Measurements from ENCODE around the gene NFIC.

The NFIC gene

GRCh38 chr19:3471954-3472655, 105.7 kb downstream of the NFIC start:
- WGBS: 66% methylated on average over 13 of the region's 24 CpGs
- Histone ChIP-seq H2BK12ac (ENCODE audit: low read length in 2 of 2) (no peak overlapping the region), H3K4me3 (ENCODE audit: insufficient read depth in 1 of 2, low read depth in 1 of 2, low read length in 2 of 2) (no peak overlapping the region), H3K4ac (ENCODE audit: low read depth in 1 of 2, low read length in 2 of 2) (no peak overlapping the region), H3K9ac (ENCODE audit: low read length) (peak overlapping the region; percentile 58), H3K36me3 (ENCODE audit: control insufficient read depth in 1 of 2, insufficient read depth in 2 of 2, low read depth in 1 of 2, low read length in 2 of 2) (peaks cover 3 to 10% of the 10 kb centered on the region in 2 experiments), H2AK5ac (ENCODE audit: low read length, severe bottlenecking) (no peak overlapping the region), H3K4me2 (ENCODE audit: low read length, poor library complexity, severe bottlenecking) (no peak overlapping the region), H3K27ac (ENCODE audit: low read length, poor library complexity, severe bottlenecking) (no peak overlapping the region), H2BK120ac (ENCODE audit: low read depth, low read length) (no peak overlapping the region), H3K18ac (ENCODE audit: low read depth in 1 of 2, low read length in 2 of 2) (no peak overlapping the region), H4K8ac (ENCODE audit: low read length) (peak overlapping the region; percentile 15), H3K79me1 (replicated peaks; ENCODE audit: low read length, poor library complexity, severe bottlenecking) (no peaks in the 10 kb centered on the region), H3K23ac (ENCODE audit: low read length in 2 of 2) (no peak overlapping the region), H3K14ac (ENCODE audit: low read length in 2 of 2) (no peak overlapping the region), H2BK15ac (ENCODE audit: low read depth, poor library complexity, severe bottlenecking) (peak overlapping the region; percentile 2), H2AFZ (ENCODE audit: low read depth, low read length) (no peak overlapping the region), H3K27me3 (ENCODE audit: control insufficient read depth in 1 of 2, insufficient read depth in 1 of 2, low read length in 2 of 2) (peaks cover 21 to 34% of the 10 kb centered on the region in 2 experiments), H2BK5ac (ENCODE audit: low read depth, low read length, poor library complexity, severe bottlenecking) (no peak overlapping the region), H3K4me1 (ENCODE audit: control insufficient read depth, insufficient read depth, low read depth, low read length) (no peaks in the 10 kb centered on the region), H4K91ac (ENCODE audit: low read length) (no peak overlapping the region), H3K9me3 (ENCODE audit: control insufficient read depth, low read length) (no peaks in the 10 kb centered on the region)
- peak; percentile 32 for DNase-seq

GRCh38 chr19:3474010-3474409, 107.6 kb downstream of the NFIC start:
- Histone ChIP-seq H3K9me3 (ENCODE audit: control insufficient read depth, low read length) (no peaks in the 10 kb centered on the region), H3K4me1 (ENCODE audit: control insufficient read depth, insufficient read depth, low read depth, low read length) (no peaks in the 10 kb centered on the region), H3K27ac (ENCODE audit: low read length, poor library complexity, severe bottlenecking) (no peak overlapping the region), H3K4me2 (ENCODE audit: low read length, poor library complexity, severe bottlenecking) (no peak overlapping the region), H3K9ac (ENCODE audit: low read length) (no peak overlapping the region), H3K14ac (ENCODE audit: low read length in 2 of 2) (no peak overlapping the region), H3K23ac (ENCODE audit: low read length in 2 of 2) (no peak overlapping the region), H2AK5ac (ENCODE audit: low read length, severe bottlenecking) (no peak overlapping the region), H4K8ac (ENCODE audit: low read length) (no peak overlapping the region), H3K36me3 (ENCODE audit: control insufficient read depth in 1 of 2, insufficient read depth in 2 of 2, low read depth in 1 of 2, low read length in 2 of 2) (no peaks in the 10 kb centered on the region), H3K4me3 (ENCODE audit: insufficient read depth in 1 of 2, low read depth in 1 of 2, low read length in 2 of 2) (no peak overlapping the region), H3K79me1 (replicated peaks; ENCODE audit: low read length, poor library complexity, severe bottlenecking) (no peaks in the 10 kb centered on the region), H4K91ac (ENCODE audit: low read length) (no peak overlapping the region), H2AFZ (ENCODE audit: low read depth, low read length) (no peak overlapping the region), H2BK120ac (ENCODE audit: low read depth, low read length) (no peak overlapping the region), H2BK12ac (ENCODE audit: low read length in 2 of 2) (no peak overlapping the region), H3K18ac (ENCODE audit: low read depth in 1 of 2, low read length in 2 of 2) (no peak overlapping the region), H3K27me3 (ENCODE audit: control insufficient read depth in 1 of 2, insufficient read depth in 1 of 2, low read length in 2 of 2) (peaks cover 32 to 43% of the 10 kb centered on the region in 2 experiments), H2BK15ac (ENCODE audit: low read depth, poor library complexity, severe bottlenecking) (no peak overlapping the region), H2BK5ac (ENCODE audit: low read depth, low read length, poor library complexity, severe bottlenecking) (no peak overlapping the region), H3K4ac (ENCODE audit: low read depth in 1 of 2, low read length in 2 of 2) (no peak overlapping the region)
- WGBS: 87% methylated on average over 8 of the region's 8 CpGs
- DNase-seq: no peak

- Histone ChIP-seq H3K27ac (ENCODE audit: low read length, poor library complexity, severe bottlenecking) (no peak overlapping the region), H3K79me1 (replicated peaks; ENCODE audit: low read length, poor library complexity, severe bottlenecking) (no peaks in the 10 kb centered on the region), H3K27me3 (ENCODE audit: control insufficient read depth in 1 of 2, insufficient read depth in 1 of 2, low read length in 2 of 2) (peaks cover 32 to 47% of the 10 kb centered on the region in 2 experiments), H4K91ac (ENCODE audit: low read length) (no peak overlapping the region), H2AFZ (ENCODE audit: low read depth, low read length) (no peak overlapping the region), H4K8ac (ENCODE audit: low read length) (no peak overlapping the region), H3K9me3 (ENCODE audit: control insufficient read depth, low read length) (no peaks in the 10 kb centered on the region), H3K9ac (ENCODE audit: low read length) (no peak overlapping the region), H3K36me3 (ENCODE audit: control insufficient read depth in 1 of 2, insufficient read depth in 2 of 2, low read depth in 1 of 2, low read length in 2 of 2) (no peaks in the 10 kb centered on the region), H2BK12ac (ENCODE audit: low read length in 2 of 2) (no peak overlapping the region), H3K4me3 (ENCODE audit: insufficient read depth in 1 of 2, low read depth in 1 of 2, low read length in 2 of 2) (no peak overlapping the region), H3K4me2 (ENCODE audit: low read length, poor library complexity, severe bottlenecking) (no peak overlapping the region), H2AK5ac (ENCODE audit: low read length, severe bottlenecking) (no peak overlapping the region), H3K14ac (ENCODE audit: low read length in 2 of 2) (no peak overlapping the region), H3K4ac (ENCODE audit: low read depth in 1 of 2, low read length in 2 of 2) (no peak overlapping the region), H3K18ac (ENCODE audit: low read depth in 1 of 2, low read length in 2 of 2) (no peak overlapping the region), H3K4me1 (ENCODE audit: control insufficient read depth, insufficient read depth, low read depth, low read length) (no peaks in the 10 kb centered on the region), H2BK15ac (ENCODE audit: low read depth, poor library complexity, severe bottlenecking) (no peak overlapping the region), H2BK5ac (ENCODE audit: low read depth, low read length, poor library complexity, severe bottlenecking) (no peak overlapping the region), H3K23ac (ENCODE audit: low read length in 2 of 2) (no peak overlapping the region), H2BK120ac (ENCODE audit: low read depth, low read length) (no peak overlapping the region)
- 54% methylated on average over 2 of the region's 2 CpGs for WGBS
- DNase-seq: no peak
Observed at GRCh38 chr19:3474614-3475013, 108.2 kb downstream of the NFIC start.

- no peak overlapping the region for H3K4me3 ChIP-seq (ENCODE audit: insufficient read depth in 1 of 2, low read depth in 1 of 2, low read length in 2 of 2)
- no peaks in the 10 kb centered on the region for H3K9me3 ChIP-seq (ENCODE audit: control insufficient read depth, low read length)
- H2BK5ac ChIP-seq (ENCODE audit: low read depth, low read length, poor library complexity, severe bottlenecking): no peak overlapping the region
- WGBS: 71% methylated on average over 4 of the region's 4 CpGs
- H2BK12ac ChIP-seq (ENCODE audit: low read length in 2 of 2): no peak overlapping the region
- H2AFZ ChIP-seq (ENCODE audit: low read depth, low read length): no peak overlapping the region
- no peak overlapping the region for H4K91ac ChIP-seq (ENCODE audit: low read length)
- H3K4ac ChIP-seq (ENCODE audit: low read depth in 1 of 2, low read length in 2 of 2): no peak overlapping the region
- H3K4me2 ChIP-seq (ENCODE audit: low read length, poor library complexity, severe bottlenecking): no peak overlapping the region
- no peaks in the 10 kb centered on the region for H3K79me1 ChIP-seq (replicated peaks; ENCODE audit: low read length, poor library complexity, severe bottlenecking)
- H3K14ac ChIP-seq (ENCODE audit: low read length in 2 of 2): no peak overlapping the region
- no peak overlapping the region for H2AK5ac ChIP-seq (ENCODE audit: low read length, severe bottlenecking)
- no peak overlapping the region for H4K8ac ChIP-seq (ENCODE audit: low read length)
- no peaks in the 10 kb centered on the region for H3K4me1 ChIP-seq (ENCODE audit: control insufficient read depth, insufficient read depth, low read depth, low read length)
- no peak for DNase-seq
- no peak overlapping the region for H2BK15ac ChIP-seq (ENCODE audit: low read depth, poor library complexity, severe bottlenecking)
- peaks cover 32 to 50% of the 10 kb centered on the region in 2 experiments for H3K27me3 ChIP-seq (ENCODE audit: control insufficient read depth in 1 of 2, insufficient read depth in 1 of 2, low read length in 2 of 2)
- no peak overlapping the region for H3K27ac ChIP-seq (ENCODE audit: low read length, poor library complexity, severe bottlenecking)
- H3K36me3 ChIP-seq (ENCODE audit: control insufficient read depth in 1 of 2, insufficient read depth in 2 of 2, low read depth in 1 of 2, low read length in 2 of 2): no peaks in the 10 kb centered on the region
- H3K18ac ChIP-seq (ENCODE audit: low read depth in 1 of 2, low read length in 2 of 2): no peak overlapping the region
- H3K9ac ChIP-seq (ENCODE audit: low read length): no peak overlapping the region
- H2BK120ac ChIP-seq (ENCODE audit: low read depth, low read length): no peak overlapping the region
- H3K23ac ChIP-seq (ENCODE audit: low read length in 2 of 2): no peak overlapping the region
Observed at GRCh38 chr19:3475449-3475848, 109.1 kb downstream of the NFIC start.

All from mesenchymal stem cell (in vitro differentiated cells and primary cell).